ENCODE measurements around the gene NT5DC3. TPM values are rescaled to one million over a fixed set of nuclear protein-coding genes. Genes with fewer than 3 reads are reported as not detected.

The NT5DC3 gene
- total RNA-seq: 3.6 and 4.6 TPM in 2 replicates

DNA sequence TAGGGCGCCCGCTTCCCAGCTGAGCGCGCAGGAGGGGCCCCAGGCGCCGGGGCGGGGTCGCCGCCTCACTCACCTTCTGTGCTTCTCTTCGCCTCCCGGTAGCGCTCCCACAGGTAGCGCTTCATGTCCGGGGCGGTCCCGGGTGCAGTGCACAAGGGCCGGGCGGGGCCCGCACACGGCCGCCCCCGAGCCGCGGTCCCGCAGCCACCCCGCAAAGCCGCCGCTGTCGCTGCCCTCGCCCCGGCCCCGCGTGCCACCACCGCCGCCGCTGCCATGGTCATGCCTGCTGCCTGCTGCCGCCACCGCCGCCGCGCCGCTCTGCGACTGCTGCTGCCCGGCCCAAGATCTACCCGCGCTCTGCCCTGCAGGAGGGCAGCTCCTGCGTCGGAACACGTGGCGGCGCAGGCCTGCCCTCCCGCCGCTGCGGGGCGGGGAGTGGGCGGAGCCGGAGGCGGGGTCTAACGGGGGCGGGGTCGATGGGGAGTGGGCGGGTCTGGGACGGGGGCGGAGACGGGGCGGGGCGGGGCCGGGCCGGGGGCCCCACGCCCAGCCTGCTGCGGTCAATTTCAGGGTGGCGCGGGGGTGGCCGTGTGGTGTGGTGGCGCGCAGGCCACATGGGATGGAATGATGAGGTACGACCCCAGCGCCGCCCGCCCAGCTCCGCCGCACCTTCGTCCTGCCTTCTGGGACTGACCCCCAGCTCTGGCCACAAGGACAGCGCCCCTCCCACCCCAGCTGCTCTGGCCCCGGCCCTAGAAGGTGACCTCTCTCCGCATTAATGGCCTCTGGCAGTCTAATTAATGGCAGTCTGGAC lies at the start of gene NT5DC3:
TSS of gene NT5DC3 (minus strand) at position 359 of the 814 bp plus-strand sequence. CDS start at position 281, 78 bp downstream.

Other genes with a start within 250 kb of the NT5DC3 start
- 799 and 934 TPM in 2 replicates for gene HSP90B1, start 89.2 kb upstream of the NT5DC3 start, total RNA-seq
- gene TDG, start 124.6 kb upstream of the NT5DC3 start, total RNA-seq: 29.0 and 31.6 TPM in 2 replicates
- 0.28 and 0.45 TPM in 2 replicates for gene GLT8D2, start 209.0 kb upstream of the NT5DC3 start, total RNA-seq
- 12.7 and 18.5 TPM in 2 replicates for gene HCFC2, start 223.3 kb upstream of the NT5DC3 start, total RNA-seq